ENCODE measurements around the gene PCK2. TPM values are rescaled to one million over a fixed set of nuclear protein-coding genes. Genes with fewer than 3 reads are reported as not detected.

Gene PCK2
- total RNA-seq, 1 donor, result 4.6 TPM

GRCh38 chr14:24080142-24080530, 14.0 kb upstream of the PCK2 start:
- Histone ChIP-seq H3K4me3 (ENCODE audit: low read length) (no peak overlapping the region), H3K27me3 (ENCODE audit: insufficient read depth, low read length) (peaks cover 9% of the 10 kb centered on the region), H3K9me3 (ENCODE audit: low read depth, low read length) (no peaks in the 10 kb centered on the region), H3K4me1 (ENCODE audit: insufficient read depth, low read length) (peaks cover 26% of the 10 kb centered on the region)

DNA sequence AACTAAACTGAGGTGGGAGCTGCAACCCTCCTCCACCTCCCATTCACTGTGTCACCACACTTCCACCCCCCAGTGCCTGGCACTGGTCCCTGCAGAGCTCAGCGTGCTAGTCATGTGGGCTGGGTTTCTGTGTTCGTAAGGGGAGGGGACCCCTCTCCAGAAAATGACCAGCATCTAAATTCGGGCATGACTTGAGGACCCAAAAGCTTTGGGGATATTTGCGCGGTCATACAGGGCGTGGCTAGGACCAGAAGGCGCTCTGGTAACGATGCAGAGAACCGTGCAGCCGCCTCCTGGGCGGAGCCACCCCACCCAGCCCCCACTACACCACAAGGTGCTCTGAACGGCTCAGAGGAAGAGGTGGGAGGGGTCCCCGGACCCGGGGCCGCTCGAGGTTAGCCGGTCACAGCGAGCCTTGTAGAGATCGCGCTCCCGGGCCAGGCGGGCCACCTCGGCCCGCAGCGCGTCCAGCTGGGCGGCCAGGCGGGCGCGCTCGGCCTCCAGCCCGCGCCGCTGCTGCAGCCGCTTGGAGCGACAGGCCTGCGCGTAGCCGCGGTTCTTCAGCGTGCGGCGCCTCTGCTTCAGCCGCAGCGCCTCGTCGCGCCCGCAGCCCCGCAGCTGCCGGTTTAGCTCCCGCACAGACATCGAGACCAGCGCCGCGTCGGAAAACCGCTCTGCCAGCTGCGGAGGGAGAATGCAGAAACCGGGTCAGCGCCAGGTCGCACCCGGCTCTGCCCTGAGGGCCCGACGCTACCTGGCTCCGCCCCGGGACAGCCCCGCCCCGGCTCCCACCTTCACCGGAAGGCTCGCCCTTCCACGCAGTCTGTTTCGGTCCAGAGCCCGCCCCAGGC, 13.0 kb upstream of the PCK2 start:
- peaks cover 18% of the 10 kb centered on the region for H3K4me1 ChIP-seq (ENCODE audit: insufficient read depth, low read length)
- H3K9me3 ChIP-seq (ENCODE audit: low read depth, low read length), result no peaks in the 10 kb centered on the region
- peak overlapping the region; percentile 55 for H3K4me3 ChIP-seq (ENCODE audit: low read length)
- peaks cover 9% of the 10 kb centered on the region for H3K27me3 ChIP-seq (ENCODE audit: insufficient read depth, low read length)

DNA sequence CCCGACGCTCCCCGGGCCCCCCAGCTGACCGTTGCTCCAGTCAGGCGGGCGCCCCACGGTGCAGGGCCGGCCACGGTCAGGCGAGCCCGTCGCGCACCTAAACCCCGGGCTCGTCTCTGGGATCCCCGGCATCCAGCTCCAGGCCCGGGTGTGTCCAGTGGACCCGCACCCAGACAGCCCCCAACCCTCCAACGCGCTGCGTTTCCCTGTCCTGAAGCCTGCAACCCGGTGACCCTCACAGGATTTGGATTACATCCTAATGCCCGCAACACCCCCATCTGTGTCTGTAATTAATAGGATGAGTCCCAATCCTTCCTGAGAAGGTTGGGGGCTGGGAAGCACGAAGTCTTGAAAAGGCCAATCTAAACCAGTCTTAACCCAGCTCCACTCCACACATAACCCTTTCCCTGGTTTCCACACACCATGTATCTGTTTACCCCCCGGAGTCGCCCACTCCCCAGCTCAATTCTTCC, 12.3 kb upstream of the PCK2 start:
- Histone ChIP-seq H3K4me1 (ENCODE audit: insufficient read depth, low read length) (peaks cover 18% of the 10 kb centered on the region), H3K4me3 (ENCODE audit: low read length) (peak overlapping the region; percentile 55), H3K27me3 (ENCODE audit: insufficient read depth, low read length) (peaks cover 9% of the 10 kb centered on the region), H3K9me3 (ENCODE audit: low read depth, low read length) (no peaks in the 10 kb centered on the region)

DNA sequence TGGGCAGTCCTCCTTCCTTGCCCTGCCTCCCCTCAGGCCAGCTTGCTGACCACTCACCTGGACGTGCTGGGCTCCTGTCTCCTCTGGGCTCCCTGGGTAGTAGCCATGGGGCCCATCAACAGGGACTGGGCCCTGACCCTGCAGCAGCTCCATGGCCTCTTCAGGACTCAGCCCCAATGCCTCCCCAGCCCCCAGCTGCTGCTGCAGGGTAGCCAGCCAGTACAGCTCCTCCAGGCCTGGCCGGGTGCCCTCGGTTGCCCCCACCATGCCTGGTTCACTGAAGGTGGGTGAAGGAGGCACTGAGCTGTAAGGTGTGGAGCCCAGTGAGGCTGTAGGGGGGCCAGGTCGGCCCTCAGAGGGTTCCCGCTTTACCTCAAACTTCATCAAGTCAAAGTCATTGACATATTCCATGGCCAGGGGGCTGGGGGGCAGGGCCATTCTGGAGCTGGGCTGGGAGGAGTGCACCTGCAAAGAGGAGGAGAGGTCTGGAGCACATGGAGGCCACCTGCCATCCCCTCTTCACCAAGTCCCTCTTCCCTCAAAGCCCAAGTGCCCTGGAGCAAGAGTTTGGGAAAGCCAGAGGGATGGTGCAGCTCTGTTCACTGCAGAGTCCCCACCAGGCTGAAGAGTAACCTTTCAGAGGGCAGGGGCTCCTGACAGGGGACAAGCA, 11.6 kb upstream of the PCK2 start:
- H3K9me3 ChIP-seq (ENCODE audit: low read depth, low read length), result no peaks in the 10 kb centered on the region
- H3K4me3 ChIP-seq (ENCODE audit: low read length), result no peak overlapping the region
- H3K4me1 ChIP-seq (ENCODE audit: insufficient read depth, low read length), result peaks cover 18% of the 10 kb centered on the region
- peaks cover 9% of the 10 kb centered on the region for H3K27me3 ChIP-seq (ENCODE audit: insufficient read depth, low read length)

- no peak overlapping the region for H3K4me3 ChIP-seq (ENCODE audit: low read length)
- peaks cover 9% of the 10 kb centered on the region for H3K27me3 ChIP-seq (ENCODE audit: insufficient read depth, low read length)
- no peaks in the 10 kb centered on the region for H3K9me3 ChIP-seq (ENCODE audit: low read depth, low read length)
- H3K4me1 ChIP-seq (ENCODE audit: insufficient read depth, low read length), result peaks cover 18% of the 10 kb centered on the region
Observed at GRCh38 chr14:24083462-24083861, 10.6 kb upstream of the PCK2 start.

- peaks cover 18% of the 10 kb centered on the region for H3K4me1 ChIP-seq (ENCODE audit: insufficient read depth, low read length)
- no peaks in the 10 kb centered on the region for H3K9me3 ChIP-seq (ENCODE audit: low read depth, low read length)
- H3K27me3 ChIP-seq (ENCODE audit: insufficient read depth, low read length), result peaks cover 9% of the 10 kb centered on the region
- no peak overlapping the region for H3K4me3 ChIP-seq (ENCODE audit: low read length)
Observed at GRCh38 chr14:24084440-24084839, 9.7 kb upstream of the PCK2 start.

GRCh38 chr14:24085215-24085614, 8.9 kb upstream of the PCK2 start:
- H3K4me3 ChIP-seq (ENCODE audit: low read length), result no peak overlapping the region
- peaks cover 9% of the 10 kb centered on the region for H3K27me3 ChIP-seq (ENCODE audit: insufficient read depth, low read length)
- peaks cover 17% of the 10 kb centered on the region for H3K4me1 ChIP-seq (ENCODE audit: insufficient read depth, low read length)
- H3K9me3 ChIP-seq (ENCODE audit: low read depth, low read length), result no peaks in the 10 kb centered on the region

GRCh38 chr14:24086193-24086955, 7.7 kb upstream of the PCK2 start:
- peaks cover 3% of the 10 kb centered on the region for H3K27me3 ChIP-seq (ENCODE audit: insufficient read depth, low read length)
- H3K9me3 ChIP-seq (ENCODE audit: low read depth, low read length), result no peaks in the 10 kb centered on the region
- H3K4me1 ChIP-seq (ENCODE audit: insufficient read depth, low read length), result peaks cover 15% of the 10 kb centered on the region
- no peak overlapping the region for H3K4me3 ChIP-seq (ENCODE audit: low read length)

GRCh38 chr14:24087004-24087403, 7.1 kb upstream of the PCK2 start:
- H3K9me3 ChIP-seq (ENCODE audit: low read depth, low read length), result no peaks in the 10 kb centered on the region
- no peaks in the 10 kb centered on the region for H3K27me3 ChIP-seq (ENCODE audit: insufficient read depth, low read length)
- peaks cover 10% of the 10 kb centered on the region for H3K4me1 ChIP-seq (ENCODE audit: insufficient read depth, low read length)
- no peak overlapping the region for H3K4me3 ChIP-seq (ENCODE audit: low read length)

DNA sequence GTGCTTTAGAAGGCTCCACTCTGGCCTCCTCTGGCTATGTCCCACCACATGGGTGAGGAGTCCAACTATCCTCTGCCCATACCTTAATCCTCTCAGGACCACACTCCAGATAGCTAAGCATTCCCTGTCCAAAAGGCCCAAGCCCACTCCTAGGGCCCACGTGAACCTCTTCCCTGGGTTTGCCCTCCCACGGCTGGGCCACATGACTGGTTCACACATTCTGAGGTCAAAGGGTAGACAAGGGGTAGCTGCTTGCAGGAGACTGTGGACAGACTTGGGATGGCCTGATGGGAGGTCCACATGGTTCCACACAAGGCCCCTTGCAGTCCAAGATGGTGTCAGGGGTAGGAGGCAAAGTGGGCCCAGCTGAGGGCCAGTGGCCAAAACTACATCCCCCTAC, 6.0 kb upstream of the PCK2 start:
- H3K9me3 ChIP-seq (ENCODE audit: low read depth, low read length), result no peaks in the 10 kb centered on the region
- peaks cover 21% of the 10 kb centered on the region for H3K4me1 ChIP-seq (ENCODE audit: insufficient read depth, low read length)
- H3K27me3 ChIP-seq (ENCODE audit: insufficient read depth, low read length), result no peaks in the 10 kb centered on the region
- H3K4me3 ChIP-seq (ENCODE audit: low read length), result no peak overlapping the region

DNA sequence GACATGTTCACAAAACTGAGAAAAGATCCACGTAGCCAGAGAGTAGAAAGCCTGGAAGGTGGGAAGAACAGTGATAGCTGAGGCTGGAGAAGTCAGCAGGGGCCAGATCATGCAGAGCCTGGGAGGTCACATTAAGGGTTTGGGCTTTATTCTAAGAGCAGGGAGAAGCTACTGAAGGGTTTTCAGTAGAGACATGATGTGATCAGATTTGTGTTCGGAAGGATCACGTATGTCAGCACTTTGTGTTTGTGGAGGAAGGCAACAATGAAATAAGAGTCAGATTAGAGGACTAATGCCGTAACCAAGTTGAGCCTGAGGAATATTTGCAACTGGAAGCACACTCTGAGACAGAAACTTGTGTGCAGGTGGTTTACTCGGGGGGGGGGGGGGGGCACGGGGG, 4.2 kb upstream of the PCK2 start:
- Histone ChIP-seq H3K9me3 (ENCODE audit: low read depth, low read length) (no peaks in the 10 kb centered on the region), H3K4me3 (ENCODE audit: low read length) (no peak overlapping the region), H3K27me3 (ENCODE audit: insufficient read depth, low read length) (no peaks in the 10 kb centered on the region), H3K4me1 (ENCODE audit: insufficient read depth, low read length) (peaks cover 34% of the 10 kb centered on the region)

GRCh38 chr14:24092110-24092504, 2.0 kb upstream of the PCK2 start:
- no peak overlapping the region for H3K4me3 ChIP-seq (ENCODE audit: low read length)
- peaks cover 46% of the 10 kb centered on the region for H3K4me1 ChIP-seq (ENCODE audit: insufficient read depth, low read length)
- no peaks in the 10 kb centered on the region for H3K27me3 ChIP-seq (ENCODE audit: insufficient read depth, low read length)
- H3K9me3 ChIP-seq (ENCODE audit: low read depth, low read length), result no peaks in the 10 kb centered on the region

- no peak overlapping the region for H3K4me3 ChIP-seq (ENCODE audit: low read length)
- peaks cover 46% of the 10 kb centered on the region for H3K4me1 ChIP-seq (ENCODE audit: insufficient read depth, low read length)
- no peaks in the 10 kb centered on the region for H3K9me3 ChIP-seq (ENCODE audit: low read depth, low read length)
- no peaks in the 10 kb centered on the region for H3K27me3 ChIP-seq (ENCODE audit: insufficient read depth, low read length)
Observed at GRCh38 chr14:24092505-24093206, 1.5 kb upstream of the PCK2 start.

GRCh38 chr14:24093207-24093900, 757 bp upstream of the PCK2 start:
- no peaks in the 10 kb centered on the region for H3K9me3 ChIP-seq (ENCODE audit: low read depth, low read length)
- H3K4me1 ChIP-seq (ENCODE audit: insufficient read depth, low read length), result peaks cover 46% of the 10 kb centered on the region
- H3K4me3 ChIP-seq (ENCODE audit: low read length), result peak overlapping the region; percentile 83

More at GRCh38 chr14:24093207-24093900, 757 bp upstream of the PCK2 start:
- no peaks in the 10 kb centered on the region for H3K27me3 ChIP-seq (ENCODE audit: insufficient read depth, low read length)

All from mononuclear cell (primary cell).